ENCODE results near the gene C2CD2.

Gene C2CD2

GRCh38 chr21:41923631-41924367 lies 30.0 kb downstream of the C2CD2 start:
- Histone ChIP-seq H3F3A (ENCODE audit: control insufficient read depth, insufficient read depth) (peaks cover 34% of the 10 kb centered on the region), H4K20me1 (ENCODE audit: control insufficient read depth, insufficient read depth, low read depth, low read length) (no peaks in the 10 kb centered on the region), H3K27ac (ENCODE audit: low read depth, low read length) (peak overlapping the region; percentile 93), H3K9me3 (ENCODE audit: control insufficient read depth, insufficient read depth, low read length) (no peaks in the 10 kb centered on the region), H3K36me3 (ENCODE audit: control insufficient read depth, low read length) (peaks cover 6% of the 10 kb centered on the region), H3K4me3 (ENCODE audit: low read length) (peak overlapping the region; percentile 79), H3K27me3 (ENCODE audit: control insufficient read depth, low read length) (no peaks in the 10 kb centered on the region), H3K79me2 (ENCODE audit: control insufficient read depth, low read length) (peaks cover 33% of the 10 kb centered on the region), H3K9me2 (replicated peaks; ENCODE audit: control insufficient read depth, low read length) (no peaks in the 10 kb centered on the region), H3K4me2 (ENCODE audit: low read length) (peak overlapping the region; percentile 84), H3K4me1 (ENCODE audit: control insufficient read depth, low read length) (peaks cover 85% of the 10 kb centered on the region)
- TF ChIP-seq CTCF (IDR thresholded peaks at IDR 0.05; ENCODE audit: low read depth, low read length, poor library complexity, severe bottlenecking) (no peak), EZH2phosphoT487 (IDR thresholded peaks at IDR 0.05; ENCODE audit: borderline replicate concordance, low read length) (no peak)

DNA sequence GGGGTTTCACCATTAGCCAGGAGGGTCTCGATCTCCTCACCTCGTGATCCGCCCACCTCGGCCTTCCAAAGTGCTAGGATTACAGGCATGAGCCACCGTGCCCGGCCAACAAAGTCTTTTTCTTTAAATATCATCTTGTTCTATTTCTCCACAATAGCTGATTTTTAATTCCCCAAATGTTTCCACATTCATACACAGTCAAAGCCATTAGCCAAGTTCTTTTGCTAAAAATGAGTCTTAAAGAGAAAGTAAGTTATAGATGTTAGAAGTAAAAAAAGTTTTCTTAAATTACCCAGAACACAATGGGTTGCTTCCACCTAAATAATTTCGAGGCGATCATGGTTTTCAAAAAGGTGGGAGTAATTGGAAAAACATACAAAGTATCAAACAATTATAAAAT lies 30.6 kb downstream of the C2CD2 start:
- no peaks in the 10 kb centered on the region for H4K20me1 ChIP-seq (ENCODE audit: control insufficient read depth, insufficient read depth, low read depth, low read length)
- H3K9me2 ChIP-seq (replicated peaks; ENCODE audit: control insufficient read depth, low read length) = no peaks in the 10 kb centered on the region
- H3K9me3 ChIP-seq (ENCODE audit: control insufficient read depth, insufficient read depth, low read length) = no peaks in the 10 kb centered on the region
- H3K4me2 ChIP-seq (ENCODE audit: low read length) = peak overlapping the region; percentile 84
- H3K4me3 ChIP-seq (ENCODE audit: low read length) = peak overlapping the region; percentile 79
- H3F3A ChIP-seq (ENCODE audit: control insufficient read depth, insufficient read depth) = peaks cover 32% of the 10 kb centered on the region
- TF ChIP-seq EZH2phosphoT487 (IDR thresholded peaks at IDR 0.05; ENCODE audit: borderline replicate concordance, low read length) (no peak), CTCF (IDR thresholded peaks at IDR 0.05; ENCODE audit: low read depth, low read length, poor library complexity, severe bottlenecking) (no peak)
- no peaks in the 10 kb centered on the region for H3K27me3 ChIP-seq (ENCODE audit: control insufficient read depth, low read length)
- H3K27ac ChIP-seq (ENCODE audit: low read depth, low read length) = peak overlapping the region; percentile 93
- peaks cover 33% of the 10 kb centered on the region for H3K79me2 ChIP-seq (ENCODE audit: control insufficient read depth, low read length)
- peaks cover 6% of the 10 kb centered on the region for H3K36me3 ChIP-seq (ENCODE audit: control insufficient read depth, low read length)
- H3K4me1 ChIP-seq (ENCODE audit: control insufficient read depth, low read length) = peaks cover 79% of the 10 kb centered on the region

GRCh38 chr21:41921021-41921420 lies 32.8 kb downstream of the C2CD2 start:
- Histone ChIP-seq H3K27ac (ENCODE audit: low read depth, low read length) (no peak overlapping the region), H3K9me2 (replicated peaks; ENCODE audit: control insufficient read depth, low read length) (no peaks in the 10 kb centered on the region), H3F3A (ENCODE audit: control insufficient read depth, insufficient read depth) (peaks cover 17% of the 10 kb centered on the region), H3K27me3 (ENCODE audit: control insufficient read depth, low read length) (no peaks in the 10 kb centered on the region), H3K4me1 (ENCODE audit: control insufficient read depth, low read length) (peaks cover 57% of the 10 kb centered on the region), H3K79me2 (ENCODE audit: control insufficient read depth, low read length) (peaks cover 30% of the 10 kb centered on the region), H3K36me3 (ENCODE audit: control insufficient read depth, low read length) (peaks cover 20% of the 10 kb centered on the region), H4K20me1 (ENCODE audit: control insufficient read depth, insufficient read depth, low read depth, low read length) (no peaks in the 10 kb centered on the region), H3K4me2 (ENCODE audit: low read length) (peak overlapping the region; percentile 84), H3K9me3 (ENCODE audit: control insufficient read depth, insufficient read depth, low read length) (no peaks in the 10 kb centered on the region), H3K4me3 (ENCODE audit: low read length) (peak overlapping the region; percentile 32; the same call in 1 of the 2 replicates)
- TF ChIP-seq CTCF (IDR thresholded peaks at IDR 0.05; ENCODE audit: low read depth, low read length, poor library complexity, severe bottlenecking) = no peak
- TF ChIP-seq EZH2phosphoT487 (IDR thresholded peaks at IDR 0.05; ENCODE audit: borderline replicate concordance, low read length) = no peak
